HG03066 (cell line): ENCODE data around the gene CORO1A.
"Not testable (repeated sequence)": the region's sequence is repeated elsewhere in the genome, so short reads cannot be mapped to it uniquely, and the experiment has no call there.

Experiments
- ATAC-seq: cut with Tn5 transposase; IDR thresholded peaks from one replicate; pipeline ENCODE4 v1.9.1; 2021; ENCODE audit warnings: low read depth; ENCODE audit not compliant: unreplicated experiment

Gene CORO1A

DNA sequence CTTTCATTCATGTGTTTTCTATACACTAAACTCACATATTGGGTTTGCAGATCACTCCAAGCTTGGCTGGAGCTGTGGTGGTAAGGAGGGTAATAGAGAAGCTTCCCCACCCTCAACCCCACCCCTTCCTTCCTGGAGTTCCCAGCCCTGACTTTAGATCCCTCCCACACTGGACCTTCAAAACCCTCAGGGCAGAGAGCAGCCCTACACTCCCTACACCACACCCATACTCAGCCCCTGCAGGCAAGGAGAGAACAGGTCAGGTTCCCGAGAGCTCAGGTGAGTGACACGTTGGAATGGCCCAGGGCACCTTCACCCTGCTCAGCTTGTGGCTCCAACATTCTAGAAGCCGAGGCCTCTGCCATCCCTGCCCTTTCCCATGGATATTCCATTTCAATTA is 15.6 kb downstream of the CORO1A start, which contains the start of gene SULT1A3:
Gene SULT1A3, plus strand, starts transcription at position 207 of the 400 bp plus-strand sequence. CDS start 1,474 bp downstream, outside the sequence.
- not testable (repeated sequence) for ATAC-seq

DNA sequence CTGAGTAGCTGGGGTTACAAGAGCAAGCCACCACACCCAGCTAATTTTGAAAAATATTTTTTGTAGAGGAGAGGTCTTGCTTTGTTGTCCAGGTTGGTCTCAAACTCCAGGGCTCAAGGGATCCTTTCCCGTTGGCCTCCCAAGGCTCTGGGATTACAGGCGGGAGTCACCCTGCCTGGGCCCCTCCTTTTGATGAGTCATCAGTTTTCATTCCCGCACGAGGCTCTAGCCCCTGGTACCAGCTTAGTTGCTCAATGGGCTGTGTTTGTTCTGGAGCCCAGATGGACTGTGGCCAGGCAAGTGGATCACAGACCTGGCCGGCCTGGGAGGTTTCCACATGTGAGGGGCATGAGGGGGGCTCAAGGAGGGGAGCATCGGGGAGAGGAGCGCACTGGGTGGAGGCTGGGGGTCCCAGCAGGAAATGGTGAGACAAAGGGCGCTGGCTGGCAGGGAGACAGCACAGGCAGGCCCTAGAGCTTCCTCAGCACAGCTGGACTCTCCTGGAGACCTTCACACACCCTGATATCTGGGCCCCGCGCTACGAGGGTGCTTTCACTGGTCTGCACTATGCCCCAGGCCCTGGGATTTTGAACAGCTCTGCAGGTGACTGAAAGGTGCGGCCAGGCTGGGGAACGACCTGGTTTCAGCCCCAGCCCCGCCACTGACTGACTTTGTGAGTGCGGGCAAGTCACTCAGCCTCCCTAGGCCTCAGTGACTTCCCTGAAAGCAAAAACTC is 16.4 kb downstream of the CORO1A start:
- ATAC-seq: not testable (repeated sequence)

DNA sequence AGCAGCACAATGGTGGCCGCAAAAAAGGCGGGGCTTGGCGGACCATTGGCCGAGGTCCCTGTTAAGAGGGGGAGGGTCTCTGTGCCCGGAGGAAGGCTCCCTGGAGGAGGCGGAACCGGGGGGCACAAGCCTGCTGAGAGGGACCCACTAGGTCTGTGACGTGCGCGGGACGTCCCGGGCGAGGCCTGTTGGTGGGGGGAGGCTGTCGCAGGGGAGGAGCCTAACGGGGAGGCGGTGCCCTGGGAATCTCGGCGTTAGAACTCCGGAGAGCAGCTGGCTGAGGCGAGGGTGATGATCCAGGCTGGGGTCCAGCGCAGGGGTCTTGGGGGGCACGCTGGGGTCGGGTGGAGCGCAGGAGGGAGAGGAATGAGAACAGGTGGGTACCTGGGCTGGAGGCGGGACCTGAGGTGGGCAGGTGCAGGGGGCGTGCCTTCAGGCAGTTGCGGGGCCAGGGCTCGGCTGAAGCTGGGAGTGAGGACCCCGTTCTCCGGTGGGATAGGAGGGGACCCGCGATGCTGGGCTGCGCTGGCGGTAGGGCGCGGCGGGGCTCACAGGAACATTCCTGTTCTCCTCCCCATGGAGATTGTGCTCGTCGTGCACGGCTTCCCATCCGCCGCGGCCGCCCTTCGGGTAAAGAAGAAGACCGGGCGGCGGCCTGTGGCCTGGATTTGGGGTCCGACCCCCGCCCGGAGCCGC is 22.3 kb downstream of the CORO1A start:
- not testable (repeated sequence) for ATAC-seq

DNA sequence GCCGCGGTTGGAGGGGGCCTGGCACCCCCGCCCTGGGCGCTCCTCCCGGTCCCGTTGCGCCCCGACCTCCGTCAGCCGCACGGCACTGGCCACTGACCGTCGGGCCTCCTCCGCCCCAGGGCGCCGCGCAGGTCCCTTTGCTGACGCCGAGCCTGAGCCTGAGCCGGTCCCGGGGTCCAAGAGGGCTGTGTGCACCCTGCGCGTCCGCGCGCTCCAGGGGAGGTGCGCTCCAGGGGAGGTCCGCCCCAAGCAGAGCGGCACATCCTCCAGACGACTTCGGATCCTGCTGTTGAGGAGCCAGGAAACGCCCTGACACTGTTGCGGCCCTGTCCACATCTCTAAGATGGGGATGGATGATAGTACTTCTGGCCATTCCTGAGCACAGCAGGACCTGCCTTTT is 22.9 kb downstream of the CORO1A start:
- not testable (repeated sequence) for ATAC-seq

DNA sequence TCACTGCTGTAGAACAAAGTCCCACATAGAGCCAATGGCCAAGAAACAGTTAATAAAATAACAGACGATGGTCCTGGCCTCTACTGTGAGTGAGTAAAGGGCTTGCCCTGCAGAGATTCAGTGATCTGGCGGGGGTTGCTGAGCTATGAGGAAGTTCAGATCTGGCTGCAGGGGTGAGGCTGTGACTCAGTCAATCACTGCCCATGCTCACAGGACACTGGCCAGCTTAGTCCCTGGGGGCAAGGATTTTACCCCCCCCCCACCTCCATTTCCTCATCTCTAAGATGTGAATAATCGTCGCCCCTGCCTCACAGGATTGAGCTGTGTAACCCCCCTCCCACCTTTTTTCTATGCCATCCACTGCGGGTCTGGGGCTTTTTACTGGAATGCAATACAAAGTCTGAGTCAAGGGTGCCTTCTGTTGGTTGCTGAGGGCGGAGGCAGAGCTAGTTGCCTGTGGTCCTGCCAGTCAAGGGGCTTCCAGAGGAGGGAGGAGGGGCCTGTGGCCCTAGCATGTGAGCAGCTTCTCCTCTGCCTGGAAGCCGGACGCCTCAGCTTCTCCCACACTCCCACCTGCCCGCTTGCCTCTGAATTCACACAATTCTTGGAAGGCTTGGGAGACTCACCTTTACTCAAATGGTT is 23.8 kb downstream of the CORO1A start:
- ATAC-seq: not testable (repeated sequence)

DNA sequence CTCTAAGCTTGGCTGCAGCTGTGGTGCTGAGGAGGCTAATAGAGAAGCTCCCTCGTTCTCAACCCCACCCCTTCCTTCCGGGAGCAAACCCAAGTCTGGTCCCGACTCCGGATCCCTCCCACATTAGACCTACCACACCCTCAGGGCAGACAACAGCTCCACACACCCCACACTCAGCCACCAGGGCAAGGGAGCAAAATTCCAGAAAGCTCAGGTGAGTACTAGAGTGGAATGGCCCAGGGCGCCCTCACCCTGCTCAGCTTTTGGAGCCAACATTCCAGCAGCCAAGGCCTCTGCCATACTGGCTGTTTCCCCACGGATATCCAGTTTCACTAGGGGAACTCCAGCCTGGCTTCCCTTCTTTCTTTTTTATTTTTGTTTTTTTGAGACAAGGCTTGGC is 25.6 kb downstream of the CORO1A start:
- ATAC-seq: not testable (repeated sequence)

DNA sequence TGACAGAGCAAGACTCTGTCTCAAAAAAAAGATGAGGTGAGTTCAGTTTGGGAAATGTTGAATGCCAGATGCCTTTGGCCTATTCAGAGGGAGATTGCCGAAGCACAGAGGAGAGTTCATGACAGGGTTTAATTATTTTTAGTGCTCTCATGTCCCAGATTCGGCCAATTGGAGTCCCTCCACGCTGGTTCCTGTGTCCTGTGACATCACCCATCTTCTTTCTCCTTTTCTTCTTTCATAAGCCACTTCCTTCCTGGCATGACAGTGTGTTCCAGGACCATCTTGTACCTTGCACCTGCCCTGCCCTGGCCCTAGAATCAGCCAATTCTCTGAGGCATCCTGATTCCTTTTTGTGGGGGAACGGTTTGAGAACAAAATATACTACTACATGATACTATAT is 28.0 kb downstream of the CORO1A start:
- not testable (repeated sequence) for ATAC-seq

DNA sequence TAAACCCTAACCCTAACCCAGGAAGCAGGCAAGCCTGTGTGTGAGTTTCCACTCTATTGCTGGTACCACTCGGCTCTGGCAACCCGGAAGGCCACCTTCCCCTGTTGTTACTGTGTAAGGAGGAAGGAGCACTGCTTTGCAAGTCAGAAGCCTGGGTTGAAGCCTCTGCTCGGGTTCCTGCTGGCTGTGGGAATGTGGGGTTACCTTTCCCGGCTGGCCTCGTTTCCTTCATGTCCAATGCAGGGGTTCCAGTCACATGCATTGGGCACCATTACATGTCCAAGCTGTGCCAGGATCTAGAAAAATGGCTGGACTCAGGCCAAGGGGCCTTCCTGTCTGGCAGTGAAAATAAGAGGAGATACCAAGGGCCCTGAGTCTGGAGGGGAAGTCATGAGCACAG is 33.7 kb downstream of the CORO1A start:
- not testable (repeated sequence) for ATAC-seq
